Measurements from ENCODE around the gene FCF1.
"Not testable (repeated sequence)": the region's sequence is repeated elsewhere in the genome, so short reads cannot be mapped to it uniquely, and the experiment has no call there.

FCF1 gene

DNA sequence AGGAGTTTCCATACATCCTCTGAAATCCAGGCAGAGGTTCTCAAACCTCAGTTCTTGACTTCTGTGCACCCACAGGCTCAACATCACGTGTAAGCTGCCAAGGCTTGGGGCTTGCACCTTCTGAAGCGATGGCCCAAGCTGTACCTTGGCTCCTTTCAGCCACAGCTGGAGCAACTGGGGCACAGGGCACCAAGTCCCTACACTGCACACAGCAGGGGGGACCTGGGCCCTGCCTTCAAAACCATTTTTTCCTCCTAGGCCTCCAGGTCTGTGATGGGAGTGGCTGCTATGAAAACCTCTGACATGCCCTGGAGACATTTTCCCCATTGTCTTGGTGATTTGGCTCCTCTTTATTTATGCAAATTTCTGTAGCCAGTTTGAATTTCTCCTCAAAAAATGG, 10.7 kb upstream of the FCF1 start:
- DNase-seq = no peak

DNA sequence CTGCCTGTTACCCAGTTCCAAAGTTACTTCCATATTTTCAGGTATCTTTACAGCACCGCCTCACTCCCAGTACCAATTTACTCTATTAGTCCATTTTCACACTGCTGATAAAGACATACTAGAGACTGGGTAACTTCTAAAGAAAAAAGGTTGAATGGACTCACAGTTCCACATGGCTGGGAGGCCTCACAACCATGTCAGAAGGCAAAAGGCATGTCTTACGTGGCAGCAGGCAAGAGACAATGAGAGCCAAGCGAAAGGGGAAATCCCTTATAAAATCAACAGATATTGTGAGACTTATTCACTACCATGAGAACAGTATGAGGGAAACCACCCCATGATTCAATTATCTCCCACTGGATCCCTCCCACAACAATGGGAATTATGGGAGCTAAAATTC, 9.9 kb upstream of the FCF1 start:
- no peak for DNase-seq

GRCh38 chr14:74704656-74705055, 8.3 kb upstream of the FCF1 start:
- DNase-seq = no peak

- no peak for DNase-seq
Observed at GRCh38 chr14:74705613-74706500, 7.1 kb upstream of the FCF1 start.

DNA sequence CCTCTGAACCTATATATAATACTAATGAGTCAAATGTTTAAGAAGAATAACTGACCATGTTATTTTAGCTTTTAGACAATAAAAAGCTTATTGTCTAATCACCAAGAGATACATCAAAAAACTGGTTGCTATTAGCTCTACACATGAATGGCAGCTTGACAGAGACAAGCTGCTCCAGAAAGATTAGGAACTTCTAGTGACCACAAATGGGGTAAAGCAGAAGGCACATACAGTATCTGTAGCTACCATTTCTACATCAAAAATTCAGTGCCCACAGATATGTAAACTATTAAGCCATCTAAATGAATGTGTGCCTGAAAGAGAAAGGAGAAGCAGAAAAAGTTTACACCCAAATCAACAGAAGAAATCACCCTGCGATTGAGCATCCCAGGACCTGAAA, 2.5 kb upstream of the FCF1 start:
- DNase-seq = no peak

- no peak for DNase-seq
Observed at GRCh38 chr14:74711651-74712050, 1.3 kb upstream of the FCF1 start.

- DNase-seq = peak in 2 of 4 experiments; percentile 6 to 26
Observed at GRCh38 chr14:74713395-74713735, 421 bp downstream of the FCF1 start.

- DNase-seq = no peak
Observed at GRCh38 chr14:74720526-74720925, 7.6 kb downstream of the FCF1 start.

- no peak for DNase-seq
Observed at GRCh38 chr14:74723134-74723533, 10.2 kb downstream of the FCF1 start.

DNA sequence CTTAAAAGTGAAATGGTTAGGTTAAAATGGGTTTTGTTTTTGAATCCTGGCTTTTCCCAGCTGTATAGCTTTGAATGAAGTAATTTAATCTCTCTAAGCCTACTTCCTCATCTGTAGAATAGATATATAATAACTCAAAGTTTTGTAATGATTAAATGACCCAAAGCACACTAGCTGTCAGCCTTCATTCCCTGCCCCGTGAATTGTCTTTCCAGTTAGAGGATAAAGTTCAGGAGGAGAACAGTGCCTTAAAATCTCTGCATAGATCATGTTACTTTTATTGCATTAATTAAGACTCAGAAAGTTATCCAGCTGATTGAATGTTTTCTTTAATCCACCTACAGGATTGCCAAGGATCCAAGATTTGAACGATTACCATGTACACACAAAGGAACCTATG, 19.4 kb downstream of the FCF1 start:
- DNase-seq = no peak

DNA sequence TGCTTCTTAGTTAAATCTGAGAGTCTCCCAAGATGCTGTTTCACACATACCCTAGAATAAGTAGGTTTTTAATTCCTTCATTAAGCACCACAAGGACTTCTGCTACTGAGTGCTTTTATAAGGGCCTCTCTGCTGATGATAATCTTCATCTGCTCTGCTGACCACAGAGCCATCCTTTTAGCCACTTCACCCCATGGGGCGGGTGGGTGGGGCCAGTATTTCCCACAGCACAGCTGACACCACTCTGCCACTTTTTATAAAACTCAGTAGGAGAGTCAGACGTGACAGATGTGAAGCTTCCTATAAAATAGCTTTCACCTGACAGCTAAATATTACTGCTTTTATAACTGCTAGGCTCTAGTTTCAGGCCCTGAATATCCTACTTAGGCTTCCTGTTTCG, 20.3 kb downstream of the FCF1 start:
- DNase-seq = no peak

DNA sequence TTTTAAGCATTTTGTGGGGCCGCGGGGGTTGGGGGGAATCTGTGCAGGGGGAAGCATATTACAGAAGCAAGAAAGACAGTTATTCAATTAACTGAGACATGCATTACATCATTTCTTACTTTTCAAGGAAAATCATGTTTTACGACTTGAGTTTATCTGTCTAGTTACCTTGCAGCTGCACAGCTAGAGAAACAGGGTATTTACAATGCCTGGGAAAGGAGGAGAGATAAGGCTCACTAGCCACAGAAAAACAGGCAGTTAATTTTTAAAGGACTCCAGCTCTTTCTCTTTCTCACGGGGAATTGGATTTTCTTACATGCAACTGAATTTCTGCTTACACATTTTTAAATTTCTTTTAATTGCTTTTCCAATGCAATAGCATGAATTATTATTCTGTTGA, 22.2 kb downstream of the FCF1 start:
- DNase-seq = no peak

- no peak for DNase-seq
Observed at GRCh38 chr14:74737753-74738325, 24.9 kb downstream of the FCF1 start.

DNA sequence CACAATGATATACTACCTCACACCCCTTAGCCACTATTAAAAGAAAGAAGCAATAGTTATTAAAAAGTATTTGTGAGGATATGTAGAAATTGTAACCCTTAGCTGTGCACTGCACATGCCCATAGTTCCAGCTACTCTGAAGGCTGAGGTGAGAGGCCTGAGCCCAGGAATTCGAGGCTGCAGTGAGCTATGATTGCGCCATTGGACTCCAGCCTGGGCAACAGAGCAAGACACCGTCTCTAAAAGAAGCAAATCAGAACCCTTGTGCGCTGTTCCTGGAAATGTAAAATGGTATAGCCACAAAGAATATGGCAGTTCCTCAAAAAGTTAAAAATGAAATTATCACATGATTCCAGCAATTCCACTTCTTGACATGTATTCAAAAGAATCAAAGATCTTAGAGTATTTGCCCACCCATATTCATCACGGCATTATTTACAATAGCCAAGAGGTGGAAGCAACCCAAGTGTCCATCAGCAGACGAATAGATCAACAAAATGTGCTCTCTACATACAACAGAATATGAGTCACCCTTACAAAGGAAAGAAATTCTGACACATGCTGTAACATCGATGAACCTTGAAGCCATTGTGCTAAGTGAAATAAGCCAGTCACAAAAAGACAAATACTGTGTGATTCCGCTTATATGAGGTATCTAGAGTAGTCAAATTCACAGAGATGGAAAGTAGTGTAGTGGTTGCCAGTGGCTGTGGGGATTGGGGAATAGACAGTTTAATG, 26.5 kb downstream of the FCF1 start:
- DNase-seq = no peak

GRCh38 chr14:74747237-74747636, 34.3 kb downstream of the FCF1 start:
- DNase-seq = no peak

DNA sequence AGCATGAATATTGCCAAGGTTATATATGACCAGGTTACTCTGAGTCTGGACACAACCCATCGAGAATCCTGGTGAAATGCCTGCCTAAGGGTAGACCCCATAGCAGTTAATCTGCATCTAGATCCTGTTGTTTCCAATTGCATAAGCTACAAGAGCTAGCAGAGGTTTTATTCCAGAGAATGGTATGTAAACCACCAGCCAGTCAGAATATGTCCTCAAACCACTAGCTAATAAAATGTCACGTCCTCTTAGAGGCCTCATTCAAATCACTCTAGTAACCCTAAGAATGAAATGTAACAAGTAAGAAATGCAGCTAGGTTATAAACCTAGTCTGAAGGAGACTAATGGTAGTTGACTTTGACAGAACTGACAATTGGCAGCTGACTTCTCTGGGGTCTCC, 41.2 kb downstream of the FCF1 start:
- DNase-seq = no peak

DNA sequence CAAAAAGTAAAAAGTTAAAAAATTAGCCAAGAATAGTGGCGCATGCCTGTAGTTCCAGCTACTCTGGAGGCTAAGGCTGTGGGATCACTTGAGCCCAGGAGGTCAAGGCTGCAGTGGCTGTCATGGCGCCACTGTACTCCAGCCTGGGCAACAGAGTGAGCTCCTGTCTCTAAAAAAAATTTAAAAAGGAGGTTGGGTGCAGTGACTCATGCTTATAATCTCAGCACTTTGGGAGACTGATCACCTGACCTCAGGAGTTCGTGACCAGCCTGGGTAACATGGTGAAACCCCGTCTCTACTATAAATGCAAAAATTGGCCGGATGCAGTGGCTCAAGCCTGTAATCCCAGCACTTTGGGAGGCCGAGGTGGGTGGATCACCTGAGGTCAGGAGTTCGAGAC, 42.0 kb downstream of the FCF1 start:
- DNase-seq = no peak

- no peak for DNase-seq
Observed at GRCh38 chr14:74756326-74756725, 43.4 kb downstream of the FCF1 start.

- DNase-seq = not testable (repeated sequence)
Observed at GRCh38 chr14:74758505-74758904, 45.6 kb downstream of the FCF1 start.

GRCh38 chr14:74762917-74763802, 50.2 kb downstream of the FCF1 start, which contains the start of gene YLPM1:
TSS of gene YLPM1 (plus strand) at chr14:74763316. CDS start at chr14:74763490, 174 bp downstream.
- DNase-seq = peak; percentile 97 to 98 (median 98)

- DNase-seq = peak in 3 of 4 experiments; percentile 2 to 13 (median 12)
Observed at GRCh38 chr14:74763803-74764531, 51.0 kb downstream of the FCF1 start.

DNA sequence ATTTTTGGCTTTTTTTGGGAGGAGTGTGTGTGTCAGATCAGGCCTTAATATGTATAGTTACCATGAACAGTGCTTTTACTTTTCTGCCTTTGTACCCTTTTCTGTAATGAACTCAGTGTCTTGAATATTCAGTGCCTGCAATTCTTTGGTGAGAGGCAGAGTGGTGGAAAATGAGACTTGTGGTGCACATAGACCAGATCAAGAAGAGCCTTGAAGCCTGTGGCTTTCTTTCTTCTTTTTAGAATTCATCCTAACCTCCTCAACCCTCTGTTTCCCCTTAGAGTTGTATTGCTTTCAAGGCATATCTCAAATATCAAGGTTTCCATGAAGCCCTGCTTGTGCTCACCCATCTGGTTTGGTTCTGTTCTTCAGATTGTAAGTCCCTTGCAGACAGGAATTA, 52.8 kb downstream of the FCF1 start:
- no peak for DNase-seq
